ENCODE measurements around the gene PTPRM.

The PTPRM gene

DNA sequence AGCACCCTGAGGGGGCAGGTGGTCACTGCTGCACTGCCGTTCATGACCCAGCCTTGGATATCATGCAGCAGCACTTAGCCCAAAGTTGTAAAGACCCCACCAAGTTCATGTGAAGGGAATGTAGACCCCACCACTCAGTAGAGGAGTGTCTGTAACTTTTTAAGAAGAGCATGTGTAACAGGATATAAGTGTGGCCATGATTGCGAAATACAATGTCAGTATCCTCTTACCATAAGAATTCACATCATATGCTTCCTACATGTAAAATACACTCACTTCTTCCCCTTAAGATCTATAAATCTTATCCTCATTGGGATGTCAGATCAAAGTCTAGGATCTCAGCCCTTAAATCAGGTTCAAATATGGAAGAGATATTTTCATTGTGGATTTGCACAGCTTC, 276.9 kb downstream of the PTPRM start:
- DNase-seq (ENCODE audit: extremely low read depth in 1 of 2, low read depth in 1 of 2) = no peak

DNA sequence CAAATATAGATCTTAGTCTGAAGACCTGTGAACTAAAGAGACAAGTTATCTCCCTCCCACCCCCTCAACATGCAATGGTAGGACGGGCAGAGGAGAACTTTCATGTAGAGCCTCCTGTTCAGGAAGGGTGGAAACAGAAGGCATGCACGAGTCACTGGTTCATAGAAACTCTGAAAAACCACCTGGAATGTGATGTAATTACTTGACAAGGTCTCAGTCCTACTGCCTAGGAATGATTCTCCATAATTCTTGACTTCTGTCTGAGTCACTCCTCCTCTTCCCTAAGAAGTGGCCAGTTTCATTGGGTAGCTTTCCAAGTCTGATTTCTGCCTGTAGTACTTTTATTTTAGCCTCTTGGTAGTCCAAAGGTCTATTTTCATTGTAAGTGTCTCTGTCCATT, 277.3 kb downstream of the PTPRM start:
- DNase-seq (ENCODE audit: extremely low read depth in 1 of 2, low read depth in 1 of 2) = no peak

DNA sequence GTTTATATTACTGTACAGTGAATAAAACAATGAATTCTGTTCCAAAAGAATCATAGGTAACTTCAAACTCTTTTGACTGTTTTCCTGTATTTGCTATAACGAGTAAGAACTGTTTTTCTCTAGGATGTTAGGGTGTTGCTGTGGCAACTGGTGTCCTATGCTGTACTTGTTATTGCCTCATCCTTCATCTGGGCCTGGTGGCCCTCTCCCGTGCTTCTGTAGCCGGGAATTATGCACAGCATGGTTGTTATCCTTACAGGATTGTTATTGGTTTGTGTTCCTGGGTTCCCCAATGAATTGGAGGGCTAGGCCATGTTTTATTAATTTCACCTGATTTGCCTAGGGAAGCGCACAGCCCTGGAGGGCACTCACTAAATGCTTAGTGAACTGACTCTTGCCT, 279.2 kb downstream of the PTPRM start:
- no peak for DNase-seq (ENCODE audit: extremely low read depth in 1 of 2, low read depth in 1 of 2)

DNA sequence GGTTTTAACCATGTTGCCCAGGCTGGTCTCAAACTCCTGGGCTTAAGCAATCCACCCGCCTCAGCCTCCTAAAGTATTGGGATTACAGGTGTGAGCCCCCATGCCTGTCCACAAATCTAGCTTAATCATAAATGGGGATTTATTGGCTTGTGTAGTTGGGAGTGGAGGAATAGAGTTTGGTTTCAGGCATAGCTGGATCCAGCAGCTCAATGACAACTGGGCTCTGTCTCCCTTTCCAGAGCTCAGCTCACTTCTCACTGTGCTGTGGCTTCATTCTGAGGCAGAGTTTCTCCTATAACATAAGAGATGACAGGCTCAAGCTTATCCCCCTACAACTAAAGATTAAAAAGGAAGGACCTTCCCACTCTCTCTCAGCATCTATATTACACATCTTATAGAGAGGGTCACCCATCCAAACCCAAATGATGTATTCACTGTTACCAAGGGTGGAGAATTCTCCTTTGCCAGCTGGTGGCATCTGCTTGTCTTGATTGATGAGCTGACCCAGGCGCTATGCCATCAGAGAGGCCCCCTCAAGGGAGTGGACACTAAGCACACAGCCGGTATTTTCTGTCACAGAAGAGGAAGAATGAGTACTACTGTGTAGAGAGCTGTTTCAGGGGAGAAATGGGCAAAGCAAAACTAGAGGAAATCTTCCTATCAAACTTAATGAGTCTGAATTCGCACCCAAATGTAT, 280.4 kb downstream of the PTPRM start:
- no peak for DNase-seq (ENCODE audit: extremely low read depth in 1 of 2, low read depth in 1 of 2)

DNA sequence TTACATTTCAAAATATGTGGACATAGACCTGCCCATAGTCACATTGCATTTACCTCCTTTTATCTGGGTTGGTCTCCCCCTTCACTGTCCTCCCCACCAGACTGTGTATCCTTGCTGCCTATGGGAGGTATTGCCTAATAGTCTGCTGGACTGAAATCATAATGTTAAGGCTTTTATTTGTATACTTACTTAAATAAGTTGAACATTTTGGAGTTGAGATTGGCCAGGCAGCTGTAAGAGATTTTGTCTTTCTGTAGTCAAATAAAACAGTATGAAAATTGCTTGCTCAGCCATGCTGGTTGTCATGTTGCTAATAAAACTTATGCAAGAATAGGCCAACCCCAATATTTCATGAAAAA, 280.9 kb downstream of the PTPRM start:
- DNase-seq (ENCODE audit: extremely low read depth in 1 of 2, low read depth in 1 of 2) = no peak

DNA sequence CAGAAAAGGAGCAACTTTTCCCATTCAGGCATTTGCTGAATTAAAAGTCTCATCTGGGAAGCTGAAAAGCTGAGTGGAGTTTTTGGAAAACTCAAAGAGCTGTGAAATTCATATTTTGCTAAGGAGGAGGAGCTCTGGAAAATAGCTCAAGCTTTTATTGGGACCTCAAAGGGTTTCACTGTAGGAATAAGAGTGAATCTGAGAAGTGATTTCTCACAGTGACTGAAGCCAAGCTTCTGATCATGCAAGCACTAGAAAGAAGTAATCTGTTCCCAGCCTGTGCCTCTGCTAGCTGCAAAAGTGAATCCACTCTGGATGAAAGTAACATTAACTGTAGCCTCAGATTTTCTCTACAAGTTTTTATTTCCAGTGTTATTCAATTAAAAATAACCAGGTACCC, 283.3 kb downstream of the PTPRM start:
- DNase-seq (ENCODE audit: extremely low read depth in 1 of 2, low read depth in 1 of 2) = no peak

DNA sequence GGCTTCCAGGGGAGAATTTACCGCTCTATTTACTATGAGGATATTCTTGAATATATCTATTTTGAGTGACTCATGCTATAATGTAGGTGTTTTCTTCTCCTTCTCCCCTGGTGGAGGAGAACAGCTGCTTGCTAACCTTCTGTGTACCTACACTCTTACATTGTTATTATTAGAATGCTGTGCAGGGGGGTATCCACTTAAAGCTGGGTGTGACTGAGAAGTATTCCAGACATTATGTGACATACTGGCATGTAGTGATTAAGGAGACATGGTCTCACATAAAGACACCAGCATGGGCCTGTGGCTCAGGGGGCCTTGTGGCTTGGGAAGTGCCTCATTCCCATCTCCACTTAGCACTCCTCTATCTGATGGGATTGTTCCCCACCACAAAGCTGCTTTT, 287.9 kb downstream of the PTPRM start:
- no peak for DNase-seq (ENCODE audit: extremely low read depth in 1 of 2, low read depth in 1 of 2)

DNA sequence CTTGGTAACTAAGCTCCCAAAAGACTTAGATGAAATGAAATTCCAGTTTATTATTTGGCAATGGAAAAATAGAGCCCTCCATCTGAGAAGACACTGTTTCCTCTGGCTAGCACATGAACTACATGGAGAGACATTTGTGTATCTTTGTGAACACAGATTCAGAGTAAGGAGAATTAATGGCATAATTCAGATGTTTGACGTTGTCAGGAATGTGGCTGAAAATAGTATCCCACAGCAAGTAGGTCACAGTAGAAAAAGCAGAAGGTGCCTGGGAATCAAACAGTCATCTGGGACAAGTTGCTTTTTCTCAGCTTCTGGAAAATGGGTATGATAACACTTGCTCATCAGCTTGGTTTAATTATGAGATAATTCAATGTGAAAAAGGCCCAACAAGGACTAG, 288.6 kb downstream of the PTPRM start:
- no peak for DNase-seq (ENCODE audit: extremely low read depth in 1 of 2, low read depth in 1 of 2)

DNA sequence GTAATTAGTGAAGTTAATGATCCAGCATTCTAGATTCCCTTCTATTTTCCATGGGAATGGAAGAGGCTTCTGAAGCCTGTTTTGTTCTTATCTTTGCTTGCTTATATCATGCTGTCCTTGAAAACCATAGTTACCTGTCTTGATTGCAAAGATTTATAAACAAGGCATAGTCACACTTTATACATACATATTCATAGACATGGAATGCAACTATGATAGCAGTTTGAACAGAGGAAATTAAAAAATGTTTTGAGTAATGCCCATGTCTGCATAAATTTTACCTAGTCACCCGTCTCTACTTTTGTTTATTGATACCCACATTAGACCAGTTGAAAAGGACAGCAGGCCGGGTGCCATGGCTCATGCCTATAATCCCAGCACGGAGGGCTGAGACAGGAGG, 289.0 kb downstream of the PTPRM start:
- DNase-seq (ENCODE audit: extremely low read depth in 1 of 2, low read depth in 1 of 2) = no peak

DNA sequence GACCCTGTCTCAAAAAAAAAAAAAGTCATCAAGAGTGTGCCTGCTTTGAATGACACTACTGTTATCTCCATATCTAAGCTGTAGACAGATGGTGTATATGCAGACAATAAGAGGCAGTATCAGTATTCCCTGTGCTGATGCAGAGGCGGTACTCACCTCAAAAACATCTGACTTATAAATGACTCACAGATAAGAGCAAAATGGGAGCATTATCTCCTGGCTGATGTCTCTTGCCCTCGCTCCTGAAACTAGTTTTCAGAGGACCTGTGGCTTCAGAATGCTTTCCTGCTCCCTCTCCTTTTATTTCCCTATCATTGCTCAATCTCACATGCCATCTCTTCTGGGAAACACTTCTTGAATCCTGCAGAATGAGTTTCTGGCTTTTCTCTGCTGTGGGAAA, 289.6 kb downstream of the PTPRM start:
- DNase-seq (ENCODE audit: extremely low read depth in 1 of 2, low read depth in 1 of 2) = no peak

DNA sequence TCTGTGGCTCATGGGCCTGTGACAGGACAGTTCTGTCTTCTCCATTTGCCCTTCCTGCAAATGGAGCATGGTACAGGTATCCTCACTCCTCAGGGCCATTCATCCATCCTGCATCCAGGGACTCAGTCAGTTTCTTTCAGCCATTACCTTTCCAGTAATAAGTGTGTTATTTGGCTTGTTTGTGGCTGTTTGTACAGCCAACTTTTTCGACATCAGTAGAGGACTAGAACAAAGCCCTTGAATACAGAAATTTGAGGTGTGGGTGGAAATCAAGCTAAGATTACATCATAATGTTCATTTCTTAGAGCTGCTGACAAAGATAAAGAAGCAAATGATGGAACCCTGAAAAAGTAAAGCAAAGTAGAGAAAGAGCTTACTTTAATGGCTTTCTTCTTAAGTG, 290.4 kb downstream of the PTPRM start:
- no peak for DNase-seq (ENCODE audit: extremely low read depth in 1 of 2, low read depth in 1 of 2)

DNA sequence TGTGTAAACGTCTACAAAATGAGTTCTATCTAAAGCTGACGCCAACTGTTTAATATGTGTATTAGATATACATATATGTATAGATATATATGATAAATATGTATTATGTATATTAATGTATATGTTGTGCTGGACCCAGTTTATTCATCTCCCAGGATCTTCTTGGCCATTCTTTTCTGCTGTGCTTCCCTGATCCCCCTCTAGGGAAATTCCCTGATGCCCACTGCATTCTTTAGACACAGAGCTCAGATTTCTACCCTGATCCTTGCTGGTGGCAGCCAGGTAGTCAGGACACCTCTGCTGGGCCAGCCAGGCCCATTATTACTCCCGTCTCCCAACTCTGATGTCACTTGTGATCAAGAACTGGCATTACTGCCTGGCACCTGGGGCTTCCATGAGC, 292.0 kb downstream of the PTPRM start:
- DNase-seq (ENCODE audit: extremely low read depth in 1 of 2, low read depth in 1 of 2) = no peak

DNA sequence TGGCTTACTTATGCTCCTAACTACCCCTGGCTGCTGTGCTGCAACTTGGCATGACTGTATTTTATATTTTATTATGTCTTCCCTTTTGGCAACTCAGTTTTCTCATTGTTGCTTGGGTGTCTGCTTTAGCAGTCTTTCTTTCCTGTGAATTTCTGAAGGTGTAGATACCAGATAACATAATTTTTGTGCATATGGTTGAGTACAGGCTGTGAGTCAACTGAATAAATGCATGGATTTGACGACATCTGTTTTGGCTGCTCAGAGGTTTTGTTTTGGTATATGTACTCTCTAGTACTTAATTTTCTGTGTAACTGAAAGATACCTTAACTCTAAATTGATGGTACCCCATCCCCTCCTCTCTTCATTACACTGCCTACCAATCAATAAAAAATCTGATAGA, 303.1 kb downstream of the PTPRM start:
- no peak for DNase-seq (ENCODE audit: extremely low read depth in 1 of 2, low read depth in 1 of 2)

DNA sequence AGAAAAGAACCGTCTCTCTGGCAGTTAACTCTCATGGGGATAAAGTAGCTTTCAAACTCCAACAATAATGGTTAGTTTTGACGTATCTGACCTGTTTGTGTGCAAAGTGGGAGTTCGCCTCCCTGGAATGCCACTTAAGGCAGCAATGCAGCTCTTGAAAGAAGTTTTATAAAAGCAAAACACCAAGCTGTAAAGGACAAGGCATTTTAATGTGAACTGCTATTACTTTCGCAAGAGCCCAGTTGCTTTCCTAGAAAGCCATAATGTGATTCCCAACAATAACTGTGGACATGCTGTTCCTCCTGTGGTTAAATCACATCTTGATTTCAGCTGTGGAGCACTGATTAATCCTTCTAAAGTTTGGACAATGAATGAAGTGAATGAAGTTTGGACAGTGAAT, 303.7 kb downstream of the PTPRM start:
- no peak for DNase-seq (ENCODE audit: extremely low read depth in 1 of 2, low read depth in 1 of 2)

DNA sequence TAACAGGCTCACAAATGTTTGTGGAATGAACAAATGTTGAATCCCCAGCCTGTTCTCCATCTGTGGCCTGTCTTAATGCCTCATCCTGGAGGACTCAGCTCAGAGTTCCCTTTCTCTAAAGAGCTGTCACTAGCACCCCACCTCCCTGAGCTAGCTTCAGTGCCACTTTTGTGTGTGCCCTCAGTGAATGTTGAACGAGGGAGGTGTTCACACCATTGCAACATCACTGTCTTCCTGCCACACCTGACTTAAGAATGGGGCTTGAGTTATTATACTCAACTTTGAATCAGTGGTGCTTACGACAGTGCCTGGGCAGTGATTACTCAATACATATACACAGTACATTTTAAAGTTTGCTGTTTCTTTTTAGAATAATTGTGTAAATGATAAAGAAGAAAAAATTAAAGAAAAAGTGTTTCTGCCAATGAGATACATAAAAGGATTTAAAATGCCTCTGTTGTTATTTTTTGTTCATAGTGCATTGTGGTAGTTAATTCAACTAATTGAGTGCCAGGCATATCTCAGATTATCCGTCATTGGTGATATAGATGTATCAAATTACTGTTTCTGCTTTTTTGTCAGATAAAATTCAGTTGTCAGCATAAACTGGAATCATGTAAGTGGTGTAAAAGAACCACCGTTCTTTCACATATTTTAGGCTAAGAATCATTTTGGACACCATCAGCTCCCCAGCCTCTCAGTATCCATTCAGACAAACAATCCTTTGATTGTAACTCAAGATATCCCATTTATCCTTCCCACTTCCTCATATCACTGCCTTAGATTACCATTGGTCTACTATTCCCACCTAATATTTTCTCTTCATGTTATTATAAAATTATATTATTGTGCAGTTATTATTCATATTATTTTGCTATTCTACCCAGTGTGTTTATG, 304.7 kb downstream of the PTPRM start:
- no peak for DNase-seq (ENCODE audit: extremely low read depth in 1 of 2, low read depth in 1 of 2)

DNA sequence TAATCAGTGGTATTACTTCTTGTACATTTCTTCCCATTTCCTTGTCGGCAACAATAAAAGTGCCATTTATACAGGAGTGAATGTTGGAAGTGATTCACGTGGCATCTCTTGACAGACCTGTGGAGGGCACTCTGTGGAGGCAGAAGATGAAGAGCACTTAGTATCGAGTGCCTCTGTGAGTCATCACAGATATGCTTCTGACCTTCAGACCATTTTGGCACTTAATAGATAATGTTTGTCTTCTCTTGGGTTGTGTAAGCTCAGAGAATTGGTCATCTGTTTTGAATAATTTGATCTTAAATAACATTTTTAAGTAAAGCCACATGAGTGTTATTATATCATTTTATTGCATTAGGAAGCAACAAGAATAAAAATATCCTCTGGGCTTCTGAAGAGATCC, 305.5 kb downstream of the PTPRM start:
- DNase-seq (ENCODE audit: extremely low read depth in 1 of 2, low read depth in 1 of 2) = no peak

DNA sequence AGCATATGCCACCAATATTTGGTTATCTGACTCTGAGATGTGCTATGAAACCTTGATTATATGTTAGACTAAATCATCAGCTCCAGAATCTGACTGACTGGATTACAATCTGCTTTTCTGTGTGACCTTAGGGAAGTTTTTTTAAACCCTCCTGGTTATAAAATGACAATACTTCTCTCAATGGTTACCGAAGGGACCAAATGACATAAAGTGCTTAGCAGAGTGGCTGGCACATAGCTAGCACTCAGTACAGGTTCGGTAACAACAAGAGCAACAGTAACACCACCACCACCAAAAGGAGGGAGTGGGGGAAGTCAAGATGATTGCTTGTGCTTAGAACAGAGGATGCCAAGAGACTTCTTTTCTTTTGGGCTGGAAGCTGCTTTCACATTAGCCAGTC, 306.2 kb downstream of the PTPRM start:
- DNase-seq (ENCODE audit: extremely low read depth in 1 of 2, low read depth in 1 of 2) = no peak

DNA sequence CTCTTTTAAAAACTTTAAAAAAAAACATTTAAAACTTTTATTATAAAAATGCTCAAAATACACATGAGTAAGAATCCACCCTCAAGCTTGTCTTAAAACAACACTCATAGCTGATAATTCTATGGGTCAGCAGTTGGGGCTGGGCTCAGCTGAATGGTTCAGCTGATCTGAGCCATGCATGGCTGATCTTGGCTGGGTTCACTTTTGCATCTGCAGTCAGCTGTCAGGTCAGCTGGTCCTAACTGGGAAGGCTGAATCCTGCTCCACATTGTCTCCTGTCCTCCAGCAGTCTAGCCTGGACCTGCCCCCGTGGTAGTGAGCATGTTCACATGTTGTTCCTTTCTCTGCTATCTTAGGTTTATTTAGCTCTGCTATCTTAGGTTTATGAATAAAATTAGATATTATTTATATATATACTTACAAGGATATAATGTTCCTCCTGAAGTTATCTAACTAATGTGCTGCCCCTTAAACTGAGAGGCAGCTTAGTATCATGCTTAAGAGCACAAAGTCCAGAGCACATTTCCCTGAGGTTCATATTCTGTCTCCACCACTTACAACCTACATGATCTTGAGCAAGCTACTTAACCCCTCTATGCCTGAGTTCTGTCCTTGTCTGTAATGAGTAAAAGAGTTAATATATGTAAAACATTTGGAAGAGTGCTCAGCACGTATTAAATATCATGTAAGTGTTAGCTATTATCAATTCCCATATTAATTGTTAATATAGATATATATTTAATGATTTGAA, 309.4 kb downstream of the PTPRM start:
- DNase-seq (ENCODE audit: extremely low read depth in 1 of 2, low read depth in 1 of 2) = no peak

DNA sequence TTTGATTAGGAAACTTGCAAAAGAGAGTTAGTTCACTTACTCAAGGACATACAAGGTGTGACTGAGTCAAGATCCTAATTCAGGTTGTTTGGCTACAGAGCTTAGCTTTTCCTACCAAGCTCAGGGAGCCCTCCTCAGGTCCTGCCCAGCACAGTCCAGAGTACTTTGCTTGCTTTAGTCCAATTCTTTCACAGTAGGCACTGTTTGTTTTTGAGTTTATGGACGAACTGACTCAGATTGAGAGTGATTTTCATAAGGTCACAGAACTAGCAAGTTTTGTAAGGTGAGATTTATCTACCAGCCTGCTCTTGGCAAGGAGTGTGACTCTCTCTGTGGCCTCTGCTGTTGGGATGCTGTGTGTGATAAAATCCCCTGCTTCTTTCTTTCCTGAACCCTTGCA, 310.5 kb downstream of the PTPRM start:
- DNase-seq (ENCODE audit: extremely low read depth in 1 of 2, low read depth in 1 of 2) = no peak

DNA sequence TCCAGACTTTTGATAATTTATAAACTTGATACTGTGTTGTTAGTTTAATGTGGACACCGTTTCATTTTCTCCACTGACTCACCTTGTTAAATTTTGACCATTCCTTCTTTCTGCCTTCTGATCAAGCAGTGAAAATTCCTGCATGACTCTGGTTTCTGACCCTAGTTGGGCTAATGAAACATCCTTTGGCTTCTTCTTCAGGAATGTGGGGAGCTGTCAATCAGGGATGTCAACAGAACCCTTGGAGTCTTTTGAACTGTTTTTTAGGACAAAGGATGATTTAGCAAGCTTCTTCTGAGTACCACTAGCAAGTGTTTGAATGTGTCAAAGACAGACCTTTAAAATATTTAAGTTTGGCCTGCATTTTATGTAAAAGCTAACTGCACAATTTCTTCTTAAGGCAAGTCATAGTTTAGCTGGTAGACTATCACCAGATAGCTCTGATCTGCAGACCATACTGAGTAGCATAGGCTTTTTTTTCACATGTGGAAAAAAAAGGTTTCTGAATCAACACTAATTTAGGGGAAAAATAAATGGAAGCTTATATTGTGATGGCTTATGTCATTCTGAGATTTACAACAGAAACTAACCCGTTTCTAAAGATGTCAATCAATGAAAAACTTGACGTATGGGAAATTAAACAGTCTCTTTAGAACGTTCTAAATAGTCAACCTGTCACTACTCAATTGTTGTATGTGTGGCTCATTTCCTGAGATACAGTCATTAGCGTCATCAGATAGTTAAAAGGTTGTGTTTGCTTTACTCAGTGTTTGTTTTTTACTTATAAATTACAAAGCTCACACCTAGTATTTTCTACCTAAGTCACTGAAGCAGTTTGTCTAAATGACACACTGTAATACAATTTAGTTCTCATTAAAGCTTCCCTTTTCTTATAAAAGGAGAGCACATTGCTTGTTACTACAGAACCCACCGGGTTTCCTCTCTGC, 311.4 kb downstream of the PTPRM start:
- DNase-seq (ENCODE audit: extremely low read depth in 1 of 2, low read depth in 1 of 2) = no peak

DNA sequence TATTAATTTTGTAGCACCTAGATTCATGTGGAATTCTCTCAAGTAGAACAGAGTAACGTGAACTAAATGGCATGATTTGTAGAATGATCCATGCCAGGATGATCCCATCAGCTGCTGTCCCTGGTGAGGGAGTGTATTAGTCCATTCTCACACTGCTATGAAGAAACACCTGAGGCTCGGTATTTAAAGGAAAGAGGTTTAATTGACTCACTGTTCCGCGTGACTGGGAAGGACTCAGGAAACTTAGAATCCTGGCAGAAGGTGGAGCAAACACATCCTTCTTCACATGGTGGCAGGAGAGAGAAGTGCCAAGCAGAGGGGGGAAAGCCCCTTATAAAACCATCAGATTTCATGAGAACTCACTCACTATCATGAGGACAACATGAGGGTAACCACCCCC, 312.6 kb downstream of the PTPRM start:
- no peak for DNase-seq (ENCODE audit: extremely low read depth in 1 of 2, low read depth in 1 of 2)
